Ishikawa (cell line): ENCODE results near the gene PRKN.
A peak's percentile ranks its signal among the peaks of the same experiment; 100 is the strongest.

Experiments used
- CEBPB ChIP-seq: IDR thresholded peaks from 2 replicates; pipeline ENCODE4 v1.6.1; 2012
- CREB1 ChIP-seq: IDR thresholded peaks from 2 replicates; pipeline ENCODE4 v1.6.1; 2012; ENCODE audit warnings: low read depth
- EGR1 ChIP-seq: IDR thresholded peaks from 2 replicates; pipeline ENCODE4 v1.6.1; 2012
- EP300 ChIP-seq: IDR thresholded peaks from 2 replicates; pipeline ENCODE4 v1.6.1; 2012; ENCODE audit warnings: borderline replicate concordance
- FOXM1 ChIP-seq: IDR thresholded peaks from 2 replicates; pipeline ENCODE4 v1.6.1; 2012; ENCODE audit warnings: low read depth, borderline replicate concordance
- MAX ChIP-seq: IDR thresholded peaks from 2 replicates; pipeline ENCODE4 v1.6.1; 2012
- NFIC ChIP-seq: IDR thresholded peaks from 2 replicates; pipeline ENCODE4 v1.6.1; 2012
- RAD21 ChIP-seq: IDR thresholded peaks from 2 replicates; pipeline ENCODE4 v1.6.1; 2012; ENCODE audit warnings: low read depth
- REST ChIP-seq: IDR thresholded peaks from 2 replicates; pipeline ENCODE4 v1.6.1; 2012; ENCODE audit warnings: low read depth, mild to moderate bottlenecking
- TAF1 ChIP-seq: IDR thresholded peaks from 2 replicates; pipeline ENCODE4 v1.6.1; 2012; ENCODE audit warnings: low read depth, mild to moderate bottlenecking
- TCF12 ChIP-seq: IDR thresholded peaks from 2 replicates; pipeline ENCODE4 v1.6.1; 2012; ENCODE audit warnings: low read depth
- TEAD4 ChIP-seq: IDR thresholded peaks from 2 replicates; pipeline ENCODE4 v1.6.1; 2012
- USF1 ChIP-seq: IDR thresholded peaks from 2 replicates; pipeline ENCODE4 v1.6.1; 2012
- YY1 ChIP-seq: IDR thresholded peaks from 2 replicates; pipeline ENCODE4 v1.6.1; 2012; ENCODE audit warnings: low read depth
- ZBTB7A ChIP-seq: IDR thresholded peaks from 2 replicates; pipeline ENCODE4 v1.6.1; 2012; ENCODE audit warnings: low read depth

PRKN gene

GRCh38 chr6:162211777-162212176 lies 515.8 kb downstream of the PRKN start:
- TF ChIP-seq RAD21: no peak
- TF ChIP-seq FOXM1: no peak
- TF ChIP-seq REST: no peak
- TF ChIP-seq EGR1: no peak
- TF ChIP-seq TEAD4: no peak
- no peak for TF ChIP-seq NFIC
- TF ChIP-seq YY1: no peak
- no peak for TF ChIP-seq CEBPB
- TF ChIP-seq TAF1: no peak
- no peak for TF ChIP-seq CREB1
- no peak for TF ChIP-seq USF1
- no peak for TF ChIP-seq ZBTB7A
- TF ChIP-seq MAX: no peak
- TF ChIP-seq EP300: no peak
- no peak for TF ChIP-seq TCF12

- no peak for TF ChIP-seq FOXM1
- no peak for TF ChIP-seq ZBTB7A
- TF ChIP-seq EGR1: no peak
- TF ChIP-seq TAF1: no peak
- no peak for TF ChIP-seq YY1
- TF ChIP-seq CEBPB: no peak
- no peak for TF ChIP-seq TEAD4
- no peak for TF ChIP-seq CREB1
- TF ChIP-seq RAD21: no peak
- TF ChIP-seq TCF12: no peak
- TF ChIP-seq NFIC: no peak
- no peak for TF ChIP-seq MAX
- TF ChIP-seq REST: no peak
- no peak for TF ChIP-seq EP300
- no peak for TF ChIP-seq USF1
These were observed 516.5 kb downstream of the PRKN start for GRCh38 chr6:162211022-162211421.

- TF ChIP-seq TCF12 (peak; percentile 80), CEBPB (no peak), YY1 (no peak), NFIC (peak; percentile 96), TEAD4 (peak; percentile 46), REST (no peak), MAX (no peak), FOXM1 (peak; percentile 43; the same call in 1 of the 2 replicates), EP300 (peak; percentile 70), RAD21 (no peak), TAF1 (no peak), ZBTB7A (no peak), USF1 (no peak)
These were observed 524.3 kb downstream of the PRKN start for GRCh38 chr6:162203287-162203686.
